Activated gamma-delta T cell treated with anti-CD3 and anti-CD28 coated beads, Interleukin-2, amount 50 U/mL, for 16 hours (primary cell): Measurements from ENCODE around the gene PTPN5.

Experiments used
- DNase-seq: peaks from one replicate; pipeline ENCODE4 v3.0.0-alpha.2; 2020; ENCODE audit warnings: low read depth

Gene PTPN5

GRCh38 chr11:18773104-18773503 is 18.5 kb downstream of the PTPN5 start:
- no peak for DNase-seq

GRCh38 chr11:18772211-18772610 is 19.4 kb downstream of the PTPN5 start:
- no peak for DNase-seq

GRCh38 chr11:18771266-18772035 is 20.1 kb downstream of the PTPN5 start:
- no peak for DNase-seq

GRCh38 chr11:18770479-18771125 is 21.0 kb downstream of the PTPN5 start:
- no peak for DNase-seq

GRCh38 chr11:18769802-18770456 is 21.7 kb downstream of the PTPN5 start:
- DNase-seq, result no peak

- no peak for DNase-seq
These were observed 22.6 kb downstream of the PTPN5 start for GRCh38 chr11:18768978-18769377.

- DNase-seq, result no peak
These were observed 23.1 kb downstream of the PTPN5 start for GRCh38 chr11:18768472-18768901.

- DNase-seq, result no peak
These were observed 25.6 kb downstream of the PTPN5 start for GRCh38 chr11:18766015-18766414.

GRCh38 chr11:18765554-18765953 is 26.0 kb downstream of the PTPN5 start:
- no peak for DNase-seq

GRCh38 chr11:18761741-18762140 is 29.9 kb downstream of the PTPN5 start:
- no peak for DNase-seq

GRCh38 chr11:18761144-18761543 is 30.5 kb downstream of the PTPN5 start:
- no peak for DNase-seq

GRCh38 chr11:18757811-18758210 is 33.8 kb downstream of the PTPN5 start:
- no peak for DNase-seq

GRCh38 chr11:18756889-18757288 is 34.7 kb downstream of the PTPN5 start:
- no peak for DNase-seq

- DNase-seq, result no peak
These were observed 37.3 kb downstream of the PTPN5 start for GRCh38 chr11:18754308-18754707.

GRCh38 chr11:18752502-18752901 is 39.1 kb downstream of the PTPN5 start:
- DNase-seq, result no peak

- DNase-seq, result no peak
These were observed 40.7 kb downstream of the PTPN5 start for GRCh38 chr11:18750944-18751343.

- no peak for DNase-seq
These were observed 41.8 kb downstream of the PTPN5 start for GRCh38 chr11:18749681-18750319.

GRCh38 chr11:18748766-18749365 is 42.7 kb downstream of the PTPN5 start:
- DNase-seq, result no peak

GRCh38 chr11:18745251-18745650 is 46.3 kb downstream of the PTPN5 start:
- no peak for DNase-seq

- no peak for DNase-seq
These were observed 47.6 kb downstream of the PTPN5 start for GRCh38 chr11:18743900-18744514.

GRCh38 chr11:18743365-18743764 is 48.2 kb downstream of the PTPN5 start:
- DNase-seq, result no peak

GRCh38 chr11:18741783-18742182 is 49.8 kb downstream of the PTPN5 start:
- DNase-seq, result no peak
